Measurements from ENCODE around the gene ENTPD6.

ENTPD6 gene

GRCh38 chr20:25274481-25274880 lies 79.0 kb downstream of the ENTPD6 start:
- Histone ChIP-seq H3K9me3 (ENCODE audit: control insufficient read depth, insufficient read depth, low read depth, low read length) (no peaks in the 10 kb centered on the region), H3K36me3 (ENCODE audit: control insufficient read depth in 2 of 2, insufficient read depth in 1 of 2, low read length in 2 of 2) (peaks cover 0 to 95% of the 10 kb centered on the region in 2 experiments; a peak in 2 of 3 replicates), H3K4me1 (ENCODE audit: control insufficient read depth, insufficient read depth, low read length) (no peaks in the 10 kb centered on the region), H3K4me3 (ENCODE audit: low read depth, low read length) (no peak overlapping the region), H3K27ac (ENCODE audit: extremely low read depth, low read depth, low read length) (no peak overlapping the region)
- CTCF ChIA-PET: no interaction called here
- POLR2A ChIA-PET: no interaction called here
- TF ChIP-seq ZNF785 (tag by site-specific recombination; IDR thresholded peaks at IDR 0.05) (no peak), ZNF391 (tag by site-specific recombination; IDR thresholded peaks at IDR 0.05; ENCODE audit: borderline replicate concordance, low read depth) (no peak), HIC1 (tag by site-specific recombination; IDR thresholded peaks at IDR 0.05) (no peak), RBAK (tag by site-specific recombination; IDR thresholded peaks at IDR 0.05) (no peak), ZNF202 (tag by site-specific recombination; IDR thresholded peaks at IDR 0.05; ENCODE audit: borderline replicate concordance) (no peak), ZFP41 (tag by site-specific recombination; IDR thresholded peaks at IDR 0.05; ENCODE audit: borderline replicate concordance) (no peak), ZNF223 (tag by site-specific recombination; IDR thresholded peaks at IDR 0.05) (no peak), ZSCAN5A (tag by site-specific recombination; IDR thresholded peaks at IDR 0.05) (no peak), ZNF521 (tag by site-specific recombination; IDR thresholded peaks at IDR 0.05) (no peak), ZNF791 (tag by site-specific recombination; IDR thresholded peaks at IDR 0.05) (no peak), SP3 (tag by site-specific recombination; IDR thresholded peaks at IDR 0.05) (no peak), ZNF311 (tag by site-specific recombination; IDR thresholded peaks at IDR 0.05; ENCODE audit: borderline replicate concordance) (no peak), PRDM1 (tag by site-specific recombination; IDR thresholded peaks at IDR 0.05) (no peak), INSM2 (tag by site-specific recombination; IDR thresholded peaks at IDR 0.05) (no peak), ZNF175 (tag by site-specific recombination; IDR thresholded peaks at IDR 0.05) (no peak), BCL11B (tag by site-specific recombination; IDR thresholded peaks at IDR 0.05; ENCODE audit: low read depth) (no peak)
- TF ChIP-seq, protein P1, sequence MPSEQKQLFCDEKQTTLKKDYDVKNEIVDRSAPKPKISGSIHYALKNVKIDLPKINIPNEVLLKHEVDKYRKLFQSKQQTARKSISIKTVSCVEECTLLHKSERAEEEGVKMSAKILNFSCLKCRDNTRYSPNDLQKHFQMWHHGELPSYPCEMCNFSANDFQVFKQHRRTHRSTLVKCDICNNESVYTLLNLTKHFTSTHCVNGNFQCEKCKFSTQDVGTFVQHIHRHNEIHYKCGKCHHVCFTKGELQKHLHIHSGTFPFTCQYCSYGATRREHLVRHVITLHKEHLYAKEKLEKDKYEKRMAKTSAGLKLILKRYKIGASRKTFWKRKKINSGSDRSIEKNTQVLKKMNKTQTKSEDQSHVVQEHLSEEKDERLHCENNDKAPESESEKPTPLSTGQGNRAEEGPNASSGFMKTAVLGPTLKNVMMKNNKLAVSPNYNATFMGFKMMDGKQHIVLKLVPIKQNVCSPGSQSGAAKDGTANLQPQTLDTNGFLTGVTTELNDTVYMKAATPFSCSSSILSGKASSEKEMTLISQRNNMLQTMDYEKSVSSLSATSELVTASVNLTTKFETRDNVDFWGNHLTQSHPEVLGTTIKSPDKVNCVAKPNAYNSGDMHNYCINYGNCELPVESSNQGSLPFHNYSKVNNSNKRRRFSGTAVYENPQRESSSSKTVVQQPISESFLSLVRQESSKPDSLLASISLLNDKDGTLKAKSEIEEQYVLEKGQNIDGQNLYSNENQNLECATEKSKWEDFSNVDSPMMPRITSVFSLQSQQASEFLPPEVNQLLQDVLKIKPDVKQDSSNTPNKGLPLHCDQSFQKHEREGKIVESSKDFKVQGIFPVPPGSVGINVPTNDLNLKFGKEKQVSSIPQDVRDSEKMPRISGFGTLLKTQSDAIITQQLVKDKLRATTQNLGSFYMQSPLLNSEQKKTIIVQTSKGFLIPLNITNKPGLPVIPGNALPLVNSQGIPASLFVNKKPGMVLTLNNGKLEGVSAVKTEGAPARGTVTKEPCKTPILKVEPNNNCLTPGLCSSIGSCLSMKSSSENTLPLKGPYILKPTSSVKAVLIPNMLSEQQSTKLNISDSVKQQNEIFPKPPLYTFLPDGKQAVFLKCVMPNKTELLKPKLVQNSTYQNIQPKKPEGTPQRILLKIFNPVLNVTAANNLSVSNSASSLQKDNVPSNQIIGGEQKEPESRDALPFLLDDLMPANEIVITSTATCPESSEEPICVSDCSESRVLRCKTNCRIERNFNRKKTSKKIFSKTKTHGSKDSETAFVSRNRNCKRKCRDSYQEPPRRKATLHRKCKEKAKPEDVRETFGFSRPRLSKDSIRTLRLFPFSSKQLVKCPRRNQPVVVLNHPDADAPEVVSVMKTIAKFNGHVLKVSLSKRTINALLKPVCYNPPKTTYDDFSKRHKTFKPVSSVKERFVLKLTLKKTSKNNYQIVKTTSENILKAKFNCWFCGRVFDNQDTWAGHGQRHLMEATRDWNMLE (tag by site-specific recombination; conservative IDR thresholded peaks at IDR 0.05; ENCODE audit: low read depth): no peak

All from HEK293 (cell line).